MG63 (cell line): ENCODE results near the gene FZD4. TPM values are rescaled to one million over a fixed set of nuclear protein-coding genes. Genes with fewer than 3 reads are reported as not detected.
"Not testable (repeated sequence)": the region's sequence is repeated elsewhere in the genome, so short reads cannot be mapped to it uniquely, and the experiment has no call there.

Experiments
- DNase-seq: peaks from one replicate; pipeline ENCODE4 v3.0.0-alpha.2; 2020
- H3K27me3 ChIP-seq: fragments of 250-450 bp; sonication (Bioruptor Pico); 2 replicates; pipeline ENCODE4 v1.5.1; 2020; ENCODE audit warnings: mild to moderate bottlenecking, moderate library complexity
- H3K36me3 ChIP-seq: fragments of 250-450 bp; sonication (Bioruptor Pico); 2 replicates; pipeline ENCODE4 v1.5.1; 2020; ENCODE audit warnings: mild to moderate bottlenecking, moderate library complexity
- H3K4me3 ChIP-seq: fragments of 250-450 bp; sonication (Bioruptor Pico); 2 replicates; pipeline ENCODE4 v1.5.1; 2020; ENCODE audit warnings: mild to moderate bottlenecking, moderate library complexity
- H3K9me3 ChIP-seq: fragments of 250-450 bp; sonication (Bioruptor Pico); 2 replicates; pipeline ENCODE4 v1.5.1; 2020; ENCODE audit warnings: mild to moderate bottlenecking, moderate library complexity
- total RNA-seq: library from RNA; depleted of rRNA; stranded (reverse); fragments of >200 nt; shearing (Covaris generic); gene quantifications from 2 replicates; pipeline ENCODE4 v1.2.3, GENCODE V29; 2014; ENCODE audit warnings: low replicate concordance; rRNA removed

FZD4 gene
- total RNA-seq, result 0.16 and 0.99 TPM in 2 replicates

- Histone ChIP-seq H3K9me3 (no peaks in the 10 kb centered on the region), H3K36me3 (no peaks in the 10 kb centered on the region), H3K27me3 (peaks cover 3% of the 10 kb centered on the region), H3K4me3 (peak within 1 kb of the TSS; percentile 73)
- peak; percentile 90 for DNase-seq
These were observed at the start of gene FZD4 for GRCh38 chr11:86955361-86956120. TSS of gene FZD4 (minus strand) at chr11:86955395. CDS start at chr11:86955085, 310 bp downstream.

DNA sequence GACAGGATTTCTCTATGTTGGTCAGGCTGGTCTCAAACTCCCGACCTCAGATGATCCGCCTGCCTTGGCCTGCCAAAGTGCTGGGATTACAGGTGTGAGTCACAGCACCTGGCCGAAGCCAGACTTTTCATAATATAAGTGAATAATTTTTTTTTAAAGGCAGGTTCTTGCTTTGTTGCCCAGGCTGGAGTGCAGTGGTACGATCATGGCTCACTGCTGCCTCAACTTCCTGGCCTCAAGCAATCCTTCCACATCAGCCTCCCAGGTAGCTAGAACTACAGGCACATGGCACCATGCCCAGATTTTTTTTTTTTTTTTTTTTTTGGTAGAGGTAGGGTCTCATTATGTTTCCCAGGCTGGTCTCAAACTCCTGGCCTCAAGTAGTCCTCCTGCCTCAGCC lies 49.1 kb upstream of the FZD4 start:
- H3K9me3 ChIP-seq, H3K36me3 ChIP-seq, H3K27me3 ChIP-seq, H3K4me3 ChIP-seq, DNase-seq: not testable (repeated sequence)

DNA sequence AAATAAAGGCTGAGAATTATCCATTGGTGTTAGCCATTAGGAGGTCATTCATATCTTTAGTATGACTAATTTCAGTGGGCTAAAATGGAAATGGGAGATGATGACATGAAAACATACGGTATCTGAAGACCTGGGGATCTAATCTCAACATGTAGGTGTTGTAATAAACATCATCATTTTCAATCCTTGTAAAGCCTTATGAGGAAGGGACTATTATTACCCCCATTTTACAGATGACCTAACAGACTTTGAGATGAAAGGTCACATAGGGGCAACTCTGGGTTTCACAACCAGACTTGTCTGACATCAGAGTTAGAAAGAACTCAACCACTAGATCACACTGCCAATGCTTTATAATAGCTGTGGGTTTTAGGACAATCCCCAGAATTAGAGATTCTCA lies 47.7 kb upstream of the FZD4 start:
- Histone ChIP-seq H3K9me3 (no peaks in the 10 kb centered on the region), H3K4me3 (no peak overlapping the region), H3K27me3 (peaks cover 4% of the 10 kb centered on the region), H3K36me3 (no peaks in the 10 kb centered on the region)
- no peak for DNase-seq

DNA sequence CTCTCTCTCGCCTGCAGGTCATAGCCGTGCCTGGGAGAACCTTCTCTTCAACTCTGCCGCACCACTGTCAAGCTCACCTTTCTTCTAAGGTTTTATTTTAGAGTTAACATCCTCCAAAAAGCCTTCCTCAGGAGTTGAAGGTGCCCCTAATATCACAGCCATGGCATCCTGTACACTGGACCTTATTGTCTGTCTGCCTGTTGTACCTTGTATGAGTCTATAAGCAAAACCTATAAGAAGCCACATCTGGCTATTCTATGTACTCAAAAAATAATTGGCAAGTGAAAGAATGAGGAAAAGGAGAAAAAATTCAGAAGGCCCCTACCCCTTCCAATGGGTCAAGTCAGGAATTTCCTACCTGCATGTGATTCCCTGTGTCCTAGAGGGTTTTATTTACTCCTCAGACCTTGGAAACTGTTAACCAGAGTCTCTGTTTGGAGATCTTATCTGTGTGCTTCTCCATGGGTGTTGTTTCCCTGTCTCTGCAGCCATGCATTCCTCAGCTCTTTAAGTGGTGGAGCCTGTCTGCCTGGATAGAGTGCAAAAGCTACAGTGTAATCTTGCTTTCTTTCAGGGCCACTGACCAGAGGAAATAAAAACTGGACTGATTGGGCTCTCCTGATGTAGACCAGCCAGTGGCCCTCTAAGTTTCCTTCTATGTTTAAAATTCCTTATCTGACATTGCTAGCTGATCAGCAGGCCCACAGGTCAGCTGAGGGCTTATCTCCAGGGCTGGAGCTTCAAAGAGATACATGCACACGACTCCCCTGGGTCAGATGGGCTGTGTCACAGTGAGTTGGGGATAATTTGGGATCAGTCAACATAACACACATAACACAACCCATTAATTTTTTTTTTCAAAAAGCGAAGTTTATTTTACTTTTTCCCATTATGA lies 44.9 kb upstream of the FZD4 start:
- no peak for DNase-seq
- Histone ChIP-seq H3K4me3 (no peak overlapping the region), H3K27me3 (no peaks in the 10 kb centered on the region; the same call in none of the 2 replicates), H3K9me3 (no peaks in the 10 kb centered on the region), H3K36me3 (no peaks in the 10 kb centered on the region)

DNA sequence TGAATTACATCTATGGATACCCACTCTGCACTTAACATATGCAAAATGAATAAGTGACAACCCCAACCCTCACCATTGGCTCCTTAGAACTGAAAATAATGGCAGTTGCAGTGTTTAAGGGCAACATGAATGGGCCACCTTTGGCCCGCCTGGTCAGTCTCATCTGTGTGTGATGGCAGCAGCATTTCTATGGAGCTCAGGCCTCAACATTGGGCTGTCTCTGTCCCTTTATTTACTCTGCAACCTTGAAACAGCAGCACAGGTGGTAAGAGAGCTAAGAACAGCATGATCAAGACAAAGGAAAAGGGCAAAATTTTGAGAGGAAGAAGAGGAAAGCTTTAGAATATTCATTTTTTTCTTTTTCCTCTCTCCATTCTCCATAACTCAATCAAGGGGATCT lies 44.2 kb upstream of the FZD4 start:
- no peaks in the 10 kb centered on the region; the same call in 1 of the 2 replicates for H3K27me3 ChIP-seq
- DNase-seq, result no peak

GRCh38 chr11:86996953-86997570 lies 41.9 kb upstream of the FZD4 start:
- Histone ChIP-seq H3K9me3 (no peaks in the 10 kb centered on the region), H3K36me3 (no peaks in the 10 kb centered on the region), H3K27me3 (no peaks in the 10 kb centered on the region), H3K4me3 (no peak overlapping the region)
- DNase-seq, result no peak

More for the DNA sequence above, 44.2 kb upstream of the FZD4 start:
- H3K4me3 ChIP-seq, result no peak overlapping the region
- H3K36me3 ChIP-seq, result no peaks in the 10 kb centered on the region
- no peaks in the 10 kb centered on the region for H3K9me3 ChIP-seq

GRCh38 chr11:86993031-86993430 lies 37.8 kb upstream of the FZD4 start:
- H3K4me3 ChIP-seq, result no peak overlapping the region
- H3K36me3 ChIP-seq, result no peaks in the 10 kb centered on the region
- H3K27me3 ChIP-seq, result 0 out of 2 replicates have a peak, but pooled peaks cover 3% of the 10 kb centered on the region
- no peak for DNase-seq
- no peaks in the 10 kb centered on the region for H3K9me3 ChIP-seq

- DNase-seq, H3K27me3 ChIP-seq, H3K9me3 ChIP-seq, H3K4me3 ChIP-seq, H3K36me3 ChIP-seq: not testable (repeated sequence)
These were observed 37.1 kb upstream of the FZD4 start for GRCh38 chr11:86992340-86992739.

GRCh38 chr11:86991341-86991740 lies 36.1 kb upstream of the FZD4 start:
- no peak overlapping the region for H3K4me3 ChIP-seq
- 0 out of 2 replicates have a peak, but pooled peaks cover 3% of the 10 kb centered on the region for H3K27me3 ChIP-seq

GRCh38 chr11:86990515-86990914 lies 35.3 kb upstream of the FZD4 start:
- DNase-seq, result no peak
- H3K9me3 ChIP-seq, result no peaks in the 10 kb centered on the region
- H3K27me3 ChIP-seq, result 0 out of 2 replicates have a peak, but pooled peaks cover 3% of the 10 kb centered on the region
- H3K36me3 ChIP-seq, result no peaks in the 10 kb centered on the region
- H3K4me3 ChIP-seq, result no peak overlapping the region

More at GRCh38 chr11:86991341-86991740, 36.1 kb upstream of the FZD4 start:
- DNase-seq, result no peak
- Histone ChIP-seq H3K9me3 (no peaks in the 10 kb centered on the region), H3K36me3 (no peaks in the 10 kb centered on the region)

DNA sequence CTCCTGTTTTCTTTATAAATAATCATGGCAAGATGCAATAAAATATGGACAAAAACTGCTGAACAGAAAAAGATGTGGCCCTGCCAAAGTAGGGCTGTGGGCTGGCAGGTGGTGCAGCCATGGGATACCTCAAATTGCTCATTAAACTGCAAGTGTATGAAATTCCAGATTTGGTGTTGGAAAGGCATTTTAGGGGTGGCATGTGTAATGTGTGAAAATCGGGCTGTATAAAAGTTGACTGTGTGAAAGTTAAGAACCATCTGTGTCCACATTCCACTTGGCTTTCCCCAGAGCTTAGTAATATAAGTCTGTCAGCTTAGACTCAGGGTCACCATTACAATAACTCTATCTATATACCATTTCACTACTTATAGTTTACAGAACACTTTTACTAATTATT lies 34.8 kb upstream of the FZD4 start:
- Histone ChIP-seq H3K36me3 (no peaks in the 10 kb centered on the region), H3K4me3 (no peak overlapping the region), H3K9me3 (no peaks in the 10 kb centered on the region), H3K27me3 (0 out of 2 replicates have a peak, but pooled peaks cover 3% of the 10 kb centered on the region)
- DNase-seq, result no peak

GRCh38 chr11:86988351-86988881 lies 33.2 kb upstream of the FZD4 start:
- no peak overlapping the region for H3K4me3 ChIP-seq
- H3K27me3 ChIP-seq, result 0 out of 2 replicates have a peak, but pooled peaks cover 3% of the 10 kb centered on the region
- no peak for DNase-seq
- no peaks in the 10 kb centered on the region for H3K9me3 ChIP-seq
- no peaks in the 10 kb centered on the region for H3K36me3 ChIP-seq

- Histone ChIP-seq H3K36me3 (no peaks in the 10 kb centered on the region), H3K27me3 (0 out of 2 replicates have a peak, but pooled peaks cover 3% of the 10 kb centered on the region), H3K4me3 (no peak overlapping the region), H3K9me3 (no peaks in the 10 kb centered on the region)
- DNase-seq, result no peak
These were observed 32.5 kb upstream of the FZD4 start for GRCh38 chr11:86987679-86988078.

DNA sequence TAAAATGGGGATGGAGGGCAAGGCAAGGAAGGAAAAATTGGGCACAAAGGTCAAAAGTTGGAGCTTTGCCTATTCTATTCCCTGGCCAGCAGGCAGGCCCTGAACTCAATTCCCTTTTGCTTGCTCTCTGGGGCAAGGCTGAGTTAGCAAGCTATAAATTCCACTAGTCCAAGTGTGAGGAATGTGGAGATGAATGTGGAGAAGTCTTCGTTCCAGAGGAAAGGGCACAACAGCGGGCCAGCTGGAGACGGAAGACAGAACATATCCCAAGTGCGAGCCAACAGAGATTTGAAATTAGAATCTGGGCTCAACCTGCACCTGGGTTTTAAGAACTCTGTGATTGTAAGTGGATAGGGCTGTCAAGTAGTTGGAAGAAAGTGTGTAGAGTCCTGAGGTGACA lies 29.5 kb upstream of the FZD4 start:
- DNase-seq, result no peak
- Histone ChIP-seq H3K27me3 (no peaks in the 10 kb centered on the region), H3K9me3 (no peaks in the 10 kb centered on the region), H3K36me3 (no peaks in the 10 kb centered on the region), H3K4me3 (no peak overlapping the region)

DNA sequence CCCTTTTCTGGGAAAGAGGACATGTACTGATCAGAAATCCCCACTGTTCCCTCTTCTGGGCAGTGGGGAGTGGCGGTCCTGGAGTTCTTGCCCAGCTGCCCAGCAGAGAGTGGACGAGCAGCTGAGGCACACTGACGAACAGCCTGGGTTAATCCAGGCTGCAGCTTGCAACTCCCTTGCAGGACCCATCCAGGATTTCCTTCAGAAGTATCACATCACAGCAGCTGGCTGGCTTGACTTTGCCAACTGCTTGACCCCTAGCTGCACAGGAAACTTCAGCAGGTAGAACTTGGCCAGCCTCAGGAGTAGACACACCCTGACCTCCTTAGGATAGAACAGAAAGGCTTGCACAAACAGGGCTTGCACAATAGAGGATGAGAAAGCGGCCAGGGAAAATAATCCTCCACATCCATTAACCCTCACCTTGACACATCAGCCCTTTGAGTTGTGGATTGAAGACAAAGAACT lies 27.9 kb upstream of the FZD4 start:
- H3K36me3 ChIP-seq, result no peaks in the 10 kb centered on the region

DNA sequence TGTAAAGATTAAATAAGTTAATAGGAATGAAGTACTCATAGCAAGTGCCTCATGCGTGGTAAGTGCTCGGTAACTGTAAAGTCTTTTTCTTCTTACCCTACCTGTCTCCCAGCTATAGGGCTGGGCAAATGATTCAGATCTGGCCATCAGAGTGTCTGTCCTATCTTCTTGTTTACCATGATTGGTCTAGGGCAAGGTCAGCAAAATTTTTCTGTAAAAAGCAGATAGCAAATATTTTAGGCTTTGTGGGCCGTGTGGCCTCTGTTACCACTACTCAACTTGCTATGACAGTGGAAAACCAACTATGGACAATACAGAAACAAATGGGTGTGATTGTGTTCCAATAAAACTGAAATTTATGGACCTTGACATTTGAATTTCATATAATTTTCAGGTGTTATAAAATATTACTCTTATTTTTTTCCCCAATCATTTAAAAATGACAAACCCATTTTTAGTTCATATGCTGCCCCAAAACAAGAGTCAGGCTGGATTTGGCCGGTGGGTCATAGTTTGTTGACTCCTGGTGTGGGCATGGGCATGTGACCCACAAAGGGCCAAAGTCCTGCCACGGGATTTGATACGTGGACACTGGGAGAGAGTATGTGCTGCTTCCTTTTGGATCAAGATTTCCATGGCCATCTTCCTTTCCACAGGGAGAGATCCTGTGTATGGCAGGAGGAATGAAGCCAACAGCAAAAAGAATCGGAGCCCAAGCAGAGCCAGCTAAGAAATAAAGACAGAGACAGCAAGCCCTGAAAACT lies 26.8 kb upstream of the FZD4 start:
- no peaks in the 10 kb centered on the region for H3K36me3 ChIP-seq
- no peak for DNase-seq
- no peaks in the 10 kb centered on the region; the same call in 1 of the 2 replicates for H3K27me3 ChIP-seq
- H3K4me3 ChIP-seq, result no peak overlapping the region
- no peaks in the 10 kb centered on the region for H3K9me3 ChIP-seq

More for the DNA sequence above, 27.9 kb upstream of the FZD4 start:
- Histone ChIP-seq H3K9me3 (no peaks in the 10 kb centered on the region), H3K4me3 (no peak overlapping the region), H3K27me3 (no peaks in the 10 kb centered on the region; the same call in 1 of the 2 replicates)
- DNase-seq, result no peak
